Activated naive CD4-positive, alpha-beta T cell treated with anti-CD3 and anti-CD28 coated beads for 36 hours (primary cell): ENCODE results near the gene CD151. TPM values are rescaled to one million over a fixed set of nuclear protein-coding genes. Genes with fewer than 3 reads are reported as not detected.

Source experiments
- CTCF ChIA-PET: fragments of 350-600 bp; sonication (Branson Sonifier 250); formaldehyde crosslinking; loops from one replicate; lab custom pipeline; 2021; ENCODE audit warnings: antibody characterized with exemption; lab: Charles Lee
- DNase-seq: peaks from one replicate; pipeline ENCODE4 v3.0.0-alpha.2; 2020
- H3K27ac Mint-ChIP-seq: one replicate; pipeline ENCODE4 v1.8.0; 2021; ENCODE audit warnings: mild to moderate bottlenecking, mixed read lengths
- H3K27me3 Mint-ChIP-seq: one replicate; pipeline ENCODE4 v1.8.0; 2021; ENCODE audit warnings: low read depth, mixed read lengths
- H3K36me3 Mint-ChIP-seq: one replicate; pipeline ENCODE4 v1.8.0; 2021; ENCODE audit warnings: low read depth, mixed read lengths
- H3K4me1 Mint-ChIP-seq: one replicate; pipeline ENCODE4 v1.8.0; 2021; ENCODE audit warnings: low read depth, mixed read lengths
- H3K4me3 Mint-ChIP-seq: one replicate; pipeline ENCODE4 v1.8.0; 2021; ENCODE audit warnings: mild to moderate bottlenecking, moderate library complexity, mixed read lengths
- H3K9me3 Mint-ChIP-seq: one replicate; pipeline ENCODE4 v1.8.0; 2021; ENCODE audit warnings: mixed read lengths
- intact Hi-C: fragments of 100-400 bp; cut with micrococcal nuclease; formaldehyde crosslinking; loops from one replicate; pipeline ENCODE4 v1.15.1; 2023
- total RNA-seq, 2 experiments: library from RNA; stranded (reverse); gene quantifications; one replicate each; pipeline ENCODE4 v1.2.3, GENCODE V29; 2021

Gene CD151
- total RNA-seq, 2 experiments from 2014 or later: 16.3 to 18.1 TPM

DNA sequence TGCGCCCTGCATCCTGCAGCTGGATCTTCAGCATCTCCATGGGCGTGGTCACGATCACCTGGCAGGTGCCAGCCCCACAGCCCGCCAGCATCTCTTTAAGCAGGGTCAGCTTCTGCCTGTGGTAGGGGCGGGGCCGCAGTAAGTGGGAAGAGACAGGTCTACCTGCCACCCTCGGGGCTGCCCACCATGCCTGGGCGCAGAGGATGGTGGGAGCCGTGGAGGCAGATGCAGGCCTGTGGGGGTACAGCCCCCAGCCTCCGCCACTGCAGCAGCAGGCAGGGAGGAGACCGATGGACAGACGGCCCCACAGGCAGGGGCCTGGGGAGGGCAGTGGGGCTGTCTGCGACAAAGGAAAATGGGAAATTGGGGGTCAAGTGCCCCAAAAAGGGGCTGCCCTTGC is 39.9 kb upstream of the CD151 start:
- intact Hi-C loops: loop anchor here (10.0 kb wide), 1 partner anchor 478 kb away; the partner anchor contains the start of gene IFITM1
- H3K9me3 Mint-ChIP-seq: no peaks in the 10 kb centered on the region

DNA sequence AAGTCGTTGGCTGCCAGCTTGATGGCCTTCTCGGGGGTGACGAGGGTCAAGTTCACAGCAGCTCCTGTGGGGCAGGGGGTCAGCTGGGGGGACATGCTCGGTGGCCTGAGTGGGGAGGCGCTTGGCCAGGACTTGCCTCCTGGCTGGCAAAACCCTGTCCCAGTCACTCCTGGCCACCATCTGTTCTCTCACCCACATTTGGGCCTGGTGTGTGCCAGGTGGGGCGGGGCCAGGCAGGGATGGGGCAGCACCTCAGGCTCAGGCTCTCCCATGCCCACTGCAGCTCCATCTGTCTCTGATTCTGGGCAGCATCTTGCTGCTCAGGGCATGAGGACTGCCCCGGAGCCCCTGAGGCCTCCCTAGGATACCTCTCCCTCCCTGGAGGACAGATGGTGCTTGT is 39.2 kb upstream of the CD151 start:
- Mint-ChIP-seq H3K4me3 (no peak overlapping the region), H3K36me3 (peaks cover 11% of the 10 kb centered on the region), H3K9me3 (no peaks in the 10 kb centered on the region), H3K27me3 (peaks cover 3% of the 10 kb centered on the region), H3K27ac (no peak overlapping the region), H3K4me1 (peaks cover 12% of the 10 kb centered on the region)
- intact Hi-C loops: loop anchor here (10.0 kb wide), 1 partner anchor 479 kb away; the partner anchor contains the start of gene IFITM1
- CTCF ChIA-PET: no interaction called here
- DNase-seq: no peak

More for the DNA sequence above, 39.9 kb upstream of the CD151 start:
- CTCF ChIA-PET: no interaction called here
- Mint-ChIP-seq H3K4me1 (peaks cover 12% of the 10 kb centered on the region), H3K27ac (no peak overlapping the region), H3K4me3 (no peak overlapping the region), H3K27me3 (peaks cover 3% of the 10 kb centered on the region), H3K36me3 (peaks cover 11% of the 10 kb centered on the region)
- DNase-seq: no peak

DNA sequence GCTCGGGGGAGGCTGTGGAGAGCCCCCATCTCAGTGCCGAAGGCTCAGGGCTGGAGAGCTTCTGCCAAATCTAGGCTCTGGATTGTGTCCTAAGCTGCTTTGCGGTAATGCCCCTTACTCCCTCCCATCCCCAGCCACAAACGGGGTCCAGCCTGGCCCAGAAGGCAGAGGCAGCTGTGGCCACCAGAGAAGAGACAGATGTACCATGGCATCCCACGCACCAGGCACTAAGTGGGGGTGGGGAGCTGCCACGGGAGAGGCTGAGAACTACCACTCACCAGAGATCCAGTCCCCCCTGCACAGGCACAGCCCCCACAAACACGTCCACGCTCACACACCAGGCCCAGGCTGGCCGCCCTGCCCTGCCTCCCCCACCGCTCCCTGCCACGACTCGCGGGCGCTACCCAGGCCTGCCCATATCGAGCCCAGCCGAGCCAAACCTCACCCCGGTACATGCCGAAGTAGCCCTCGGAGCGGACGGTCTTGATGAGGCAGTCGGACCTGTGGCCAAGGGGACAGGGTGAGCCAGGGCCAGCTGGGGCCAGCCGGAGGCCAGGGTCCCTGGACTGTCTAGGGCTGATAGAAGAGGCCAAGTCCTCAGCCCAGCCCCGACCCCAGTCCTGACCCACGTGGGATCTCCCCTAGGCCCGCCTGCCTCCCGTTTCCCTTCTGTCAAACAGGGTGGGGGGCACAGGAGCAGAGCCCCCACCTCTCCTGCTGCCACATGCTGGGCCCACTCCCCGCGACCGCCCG is 38.6 kb upstream of the CD151 start:
- Mint-ChIP-seq H3K36me3 (peaks cover 11% of the 10 kb centered on the region), H3K27ac (no peak overlapping the region), H3K9me3 (no peaks in the 10 kb centered on the region), H3K27me3 (no peaks in the 10 kb centered on the region), H3K4me3 (peak overlapping the region; percentile 4), H3K4me1 (peaks cover 12% of the 10 kb centered on the region)
- CTCF ChIA-PET: no interaction called here
- DNase-seq: no peak
- intact Hi-C loops: loop anchor here (10.0 kb wide), 1 partner anchor 479 kb away; the partner anchor contains the start of gene IFITM1

DNA sequence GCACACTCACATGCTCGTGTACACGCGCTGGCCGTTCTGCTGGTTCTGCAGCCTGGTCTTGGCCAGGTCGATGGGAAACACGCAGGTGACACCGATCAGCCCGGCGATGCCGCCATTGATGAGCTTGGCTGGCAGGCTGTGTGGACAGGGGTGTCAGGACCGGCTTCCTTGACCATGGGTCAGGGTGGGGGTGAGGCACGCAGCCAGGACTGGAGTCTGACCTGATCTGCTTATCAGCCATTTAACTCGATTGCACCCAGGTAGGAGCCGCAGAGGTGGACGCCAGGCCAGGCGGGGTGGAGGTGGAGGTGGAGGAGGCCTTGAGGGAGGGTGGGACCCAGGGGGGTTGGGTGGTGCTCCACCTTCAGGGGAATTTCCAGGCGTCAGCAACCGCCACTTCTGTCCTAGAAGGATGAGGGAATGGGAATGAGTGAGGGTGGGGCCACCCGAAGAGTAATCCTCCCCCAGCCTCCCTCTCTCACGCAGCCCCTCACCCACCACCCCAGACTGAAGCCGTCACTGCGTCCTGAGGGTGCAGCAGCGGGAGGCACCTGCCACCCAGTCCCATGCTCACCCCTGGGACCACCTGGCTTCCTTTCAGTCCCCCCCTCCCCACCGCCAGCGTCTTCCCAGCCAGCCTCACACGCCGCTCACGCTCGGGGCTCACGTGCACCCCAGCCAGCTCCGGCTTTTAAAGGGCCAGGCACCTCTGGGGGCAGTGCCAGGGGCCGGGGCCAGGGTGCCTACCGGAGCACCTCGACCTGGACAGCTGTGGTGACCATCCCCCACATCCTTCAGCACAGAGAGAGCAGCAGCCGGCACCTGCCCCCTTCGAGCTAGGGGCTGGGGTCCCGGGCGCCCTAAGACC is 37.8 kb upstream of the CD151 start:
- Mint-ChIP-seq H3K4me3 (peak overlapping the region; percentile 86), H3K4me1 (peaks cover 12% of the 10 kb centered on the region), H3K27ac (no peak overlapping the region), H3K9me3 (no peaks in the 10 kb centered on the region), H3K36me3 (peaks cover 11% of the 10 kb centered on the region), H3K27me3 (no peaks in the 10 kb centered on the region)
- intact Hi-C loops: loop anchor here (5.0 to 10.0 kb wide), 4 partner anchors 218 to 588 kb away; partner anchors contain the start of genes BET1L, IFITM1, LMNTD2 and PHRF1
- DNase-seq: no peak
- CTCF ChIA-PET: interaction anchor here (1.0 kb wide), 1 partner anchor 31 kb away, joined by 4 read pairs; no protein-coding TSS in a partner anchor

GRCh38 chr11:795634-796564 is 36.9 kb upstream of the CD151 start:
- H3K4me1 Mint-ChIP-seq: peaks cover 12% of the 10 kb centered on the region
- intact Hi-C loops: loop anchor here (1.0 to 10.0 kb wide), 10 partner anchors 19 to 589 kb away; partner anchors contain the start of genes BET1L, CHID1, GATD1 and IFITM1
- peak; percentile 90 for DNase-seq
- H3K36me3 Mint-ChIP-seq: peaks cover 11% of the 10 kb centered on the region
- H3K27ac Mint-ChIP-seq: peak overlapping the region; percentile 37
- no peaks in the 10 kb centered on the region for H3K27me3 Mint-ChIP-seq
- no peaks in the 10 kb centered on the region for H3K9me3 Mint-ChIP-seq
- CTCF ChIA-PET: interaction anchor here (1.0 to 1.1 kb wide), 2 partner anchors 18 to 32 kb away, joined by 3 to 4 read pairs; partner anchors contain the start of gene GATD1
- H3K4me3 Mint-ChIP-seq: peak overlapping the region; percentile 86

DNA sequence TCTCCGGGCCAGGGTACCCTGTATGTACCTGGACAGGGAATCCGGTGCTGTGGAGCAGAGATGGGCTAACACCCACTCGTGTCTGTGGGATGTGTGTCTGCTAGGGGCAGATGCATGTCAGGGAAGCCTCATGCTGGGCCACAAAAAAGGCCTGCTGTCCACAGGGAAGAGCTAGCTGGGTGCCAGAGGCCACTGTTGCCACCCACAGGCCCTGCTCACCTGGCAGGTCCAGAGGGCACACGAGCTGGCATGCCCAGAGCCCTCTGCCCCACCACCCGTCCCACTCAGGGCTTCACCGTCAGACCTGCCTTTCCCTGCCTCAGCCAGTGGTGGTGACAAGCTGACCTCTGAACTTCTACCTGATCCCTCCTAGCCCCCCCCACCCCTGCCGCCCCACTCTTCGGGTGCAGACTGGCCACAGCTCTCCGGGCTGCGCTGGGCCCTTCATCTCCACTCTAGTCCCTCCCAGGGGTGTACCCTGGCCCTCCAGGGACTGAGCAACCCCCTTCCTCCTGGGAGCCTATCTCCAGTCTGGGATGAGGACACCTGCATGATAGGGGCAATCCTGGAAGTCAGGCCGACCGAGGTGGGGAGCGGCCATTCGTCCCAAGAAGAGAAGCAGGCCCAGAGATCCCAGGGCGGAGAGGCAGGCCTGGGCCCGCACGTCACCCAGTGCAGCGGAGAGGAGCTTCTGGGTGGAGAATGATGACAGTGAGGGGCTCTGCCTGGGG is 36.0 kb upstream of the CD151 start:
- intact Hi-C loops: loop anchor here (1.0 to 10.0 kb wide), 13 partner anchors 9 to 589 kb away; partner anchors contain the start of genes BET1L, CHID1, DEAF1 and GATD1
- Mint-ChIP-seq H3K27me3 (no peaks in the 10 kb centered on the region), H3K4me1 (peaks cover 12% of the 10 kb centered on the region), H3K9me3 (no peaks in the 10 kb centered on the region), H3K36me3 (peaks cover 6% of the 10 kb centered on the region), H3K4me3 (peak overlapping the region; percentile 86), H3K27ac (peak overlapping the region; percentile 37)
- CTCF ChIA-PET: interaction anchor here (0.6 to 1.3 kb wide), 3 partner anchors 11 to 31 kb away, joined by 3 read pairs; partner anchors contain the start of gene GATD1
- no peak for DNase-seq

DNA sequence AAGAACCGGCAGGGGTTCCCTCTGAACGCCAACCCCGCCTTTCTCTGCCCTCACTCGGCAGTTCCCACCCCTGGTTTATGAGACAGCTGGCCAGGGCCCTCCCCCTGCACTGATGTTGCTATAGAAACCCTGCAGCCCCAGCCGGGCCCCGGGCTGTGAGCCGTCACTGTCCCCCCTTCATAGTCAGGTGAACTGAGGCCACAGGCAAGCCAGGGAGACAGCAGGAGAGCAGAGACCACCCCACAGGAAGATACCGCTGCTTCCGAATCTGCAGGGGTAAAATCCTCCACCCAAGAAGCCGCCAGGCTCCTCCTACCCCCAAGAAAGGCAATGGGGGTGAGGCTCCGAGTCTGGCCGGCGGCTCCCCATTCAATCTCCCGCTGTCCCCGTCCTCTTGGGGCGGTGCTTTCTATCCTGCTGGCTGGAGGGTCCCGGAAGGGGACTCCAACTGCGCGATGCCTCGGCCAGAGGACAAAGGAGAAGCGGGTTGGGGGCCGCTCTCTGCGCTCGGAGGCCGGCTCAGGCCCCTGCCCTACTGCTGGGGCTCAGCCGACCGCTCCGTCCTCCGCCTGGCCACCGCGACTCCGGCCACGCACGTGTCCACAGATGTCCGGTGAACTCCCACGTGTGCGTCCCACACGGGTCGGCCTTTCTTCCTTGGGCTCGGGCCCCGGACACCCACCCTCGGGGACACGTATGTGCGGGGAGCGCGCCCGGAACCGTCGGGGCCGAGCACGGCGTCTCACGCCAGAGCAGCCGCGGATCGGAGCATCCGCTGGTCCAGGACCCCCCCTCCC is 35.3 kb upstream of the CD151 start:
- Mint-ChIP-seq H3K27ac (peak overlapping the region; percentile 37), H3K4me3 (peak overlapping the region; percentile 86), H3K9me3 (no peaks in the 10 kb centered on the region), H3K27me3 (no peaks in the 10 kb centered on the region), H3K4me1 (peaks cover 12% of the 10 kb centered on the region), H3K36me3 (peaks cover 3% of the 10 kb centered on the region)
- DNase-seq: peak; percentile 85
- CTCF ChIA-PET: interaction anchor here (0.6 to 1.3 kb wide), 2 partner anchors 10 to 32 kb away, joined by 3 read pairs; no protein-coding TSS in a partner anchor
- intact Hi-C loops: loop anchor here (1.0 to 10.0 kb wide), 11 partner anchors 8 to 590 kb away; partner anchors contain the start of genes BET1L, CHID1, DEAF1 and IFITM1

DNA sequence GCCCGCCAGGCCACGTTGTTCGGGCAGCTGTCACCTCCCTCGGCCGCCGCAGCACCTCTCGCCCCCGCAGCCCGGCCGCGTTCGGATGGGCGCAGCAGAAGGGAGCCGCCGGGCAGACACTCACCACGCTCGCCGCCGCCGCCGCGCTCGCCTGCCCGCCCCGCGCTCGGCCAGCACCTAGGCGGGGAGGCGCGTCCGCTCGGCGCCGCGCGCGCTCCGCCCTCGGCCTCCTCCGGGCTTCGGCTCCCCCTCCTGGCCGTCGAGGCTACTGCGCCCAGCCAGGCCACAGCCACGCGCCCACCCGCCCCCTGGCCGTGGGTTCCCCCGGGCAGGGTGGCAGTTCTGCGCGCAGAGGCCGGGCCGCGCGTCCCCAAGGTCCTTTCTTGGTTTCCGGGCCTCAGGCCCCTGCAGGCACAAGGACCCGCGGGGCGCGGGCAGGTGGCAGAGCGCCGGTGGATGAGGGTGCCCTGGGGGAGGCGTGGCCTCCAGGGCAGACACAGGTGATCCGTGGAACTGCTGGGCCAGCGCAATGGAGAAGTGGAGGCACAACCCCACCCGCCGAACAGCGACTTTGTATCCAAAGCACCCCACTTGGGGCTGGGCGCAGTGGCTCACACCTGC is 34.5 kb upstream of the CD151 start, which contains the start of gene SLC25A22:
SLC25A22 (minus strand) TSS at position 189 of the 621 bp plus-strand sequence. CDS start 3,275 bp downstream, outside the sequence.
- Mint-ChIP-seq H3K36me3 (peaks cover 3% of the 10 kb centered on the region), H3K4me1 (peaks cover 15% of the 10 kb centered on the region), H3K4me3 (peak within 1 kb of the TSS; percentile 86), H3K27ac (peak within 1 kb of the TSS; percentile 37), H3K9me3 (no peaks in the 10 kb centered on the region), H3K27me3 (no peaks in the 10 kb centered on the region)
- intact Hi-C loops: loop anchor here (1.0 to 10.0 kb wide), 5 partner anchors 70 to 591 kb away; partner anchors contain the start of genes BET1L, IFITM1, LMNTD2 and PHRF1
- CTCF ChIA-PET: interaction anchor here (0.7 kb wide), 1 partner anchor 50 kb away, joined by 3 read pairs; no protein-coding TSS in a partner anchor
- peak; percentile 82 for DNase-seq

DNA sequence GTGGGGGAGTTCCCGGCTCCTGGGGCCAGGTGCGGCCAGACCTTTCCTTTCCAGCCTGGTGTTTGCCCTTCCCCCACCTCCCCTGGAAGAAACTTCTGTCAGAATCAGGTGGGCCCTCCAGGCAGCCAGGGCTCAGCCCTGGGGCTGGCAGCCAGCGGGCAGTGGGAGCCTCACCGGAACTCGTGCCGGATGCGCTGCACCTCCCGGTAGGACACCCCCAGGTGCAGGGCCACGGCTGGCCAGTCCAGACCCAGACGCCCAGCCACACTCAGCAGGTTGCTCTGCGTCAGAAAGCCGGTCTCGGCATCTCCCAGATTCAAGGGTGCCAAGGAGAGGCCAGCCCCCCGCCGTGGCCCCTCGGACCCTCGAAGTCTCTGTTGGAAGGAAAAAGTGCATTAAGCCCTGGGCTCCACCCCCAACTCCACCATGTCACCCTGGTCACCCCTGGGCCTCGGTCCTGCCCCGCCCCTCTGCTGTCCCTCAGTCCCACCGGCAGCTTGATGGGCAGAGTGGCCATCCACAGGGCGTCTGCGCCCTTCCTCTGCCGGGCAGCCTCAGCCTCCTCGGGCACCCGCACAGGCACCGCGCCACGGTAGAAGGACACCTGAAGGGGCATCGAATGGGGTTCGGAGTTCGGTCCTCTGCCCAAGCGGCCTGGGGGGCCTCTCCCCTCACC is 33.0 kb upstream of the CD151 start:
- intact Hi-C loops: loop anchor here (5.0 to 10.0 kb wide), 4 partner anchors 222 to 592 kb away; partner anchors contain the start of genes BET1L, IFITM1, LMNTD2 and PHRF1
- no peak overlapping the region for H3K27ac Mint-ChIP-seq
- H3K9me3 Mint-ChIP-seq: no peaks in the 10 kb centered on the region
- no peak for DNase-seq
- CTCF ChIA-PET: no interaction called here
- H3K4me1 Mint-ChIP-seq: peaks cover 18% of the 10 kb centered on the region
- no peaks in the 10 kb centered on the region for H3K27me3 Mint-ChIP-seq
- H3K4me3 Mint-ChIP-seq: no peak overlapping the region
- H3K36me3 Mint-ChIP-seq: no peaks in the 10 kb centered on the region
